GM18498 (cell line): ENCODE measurements around the gene PDRG1.

Source experiments
- ATAC-seq: cut with Tn5 transposase; IDR thresholded peaks from one replicate; pipeline ENCODE4 v1.9.1; 2021; ENCODE audit warnings: mild to moderate bottlenecking, moderate library complexity; ENCODE audit not compliant: unreplicated experiment

The PDRG1 gene

DNA sequence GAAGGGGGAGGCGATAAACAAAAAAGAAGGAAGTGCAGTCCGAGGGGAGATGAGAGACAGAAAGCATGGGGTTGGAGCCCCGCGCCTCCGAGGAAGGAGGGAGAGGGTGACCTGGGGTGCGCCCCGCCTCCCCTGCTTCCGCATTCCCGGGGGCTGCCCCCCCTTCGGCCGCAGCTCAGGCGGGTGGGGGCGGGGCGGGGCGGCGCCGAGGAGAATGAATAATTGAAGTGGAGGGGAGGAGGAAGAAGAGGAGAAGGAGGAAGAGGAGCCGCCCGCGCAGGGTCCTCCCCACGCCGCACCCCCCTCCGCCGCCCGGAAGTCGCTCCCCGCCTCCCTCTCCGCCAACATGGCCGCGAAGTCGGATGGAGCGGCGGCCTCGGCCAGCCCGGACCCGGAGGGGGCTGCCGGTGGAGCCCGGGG lies 16.0 kb upstream of the PDRG1 start, which contains the start of gene XKR7:
Gene XKR7, plus strand, starts transcription at position 322 of the 420 bp plus-strand sequence. Its CDS starts 25 bp downstream, at position 347.
- ATAC-seq = no peak

DNA sequence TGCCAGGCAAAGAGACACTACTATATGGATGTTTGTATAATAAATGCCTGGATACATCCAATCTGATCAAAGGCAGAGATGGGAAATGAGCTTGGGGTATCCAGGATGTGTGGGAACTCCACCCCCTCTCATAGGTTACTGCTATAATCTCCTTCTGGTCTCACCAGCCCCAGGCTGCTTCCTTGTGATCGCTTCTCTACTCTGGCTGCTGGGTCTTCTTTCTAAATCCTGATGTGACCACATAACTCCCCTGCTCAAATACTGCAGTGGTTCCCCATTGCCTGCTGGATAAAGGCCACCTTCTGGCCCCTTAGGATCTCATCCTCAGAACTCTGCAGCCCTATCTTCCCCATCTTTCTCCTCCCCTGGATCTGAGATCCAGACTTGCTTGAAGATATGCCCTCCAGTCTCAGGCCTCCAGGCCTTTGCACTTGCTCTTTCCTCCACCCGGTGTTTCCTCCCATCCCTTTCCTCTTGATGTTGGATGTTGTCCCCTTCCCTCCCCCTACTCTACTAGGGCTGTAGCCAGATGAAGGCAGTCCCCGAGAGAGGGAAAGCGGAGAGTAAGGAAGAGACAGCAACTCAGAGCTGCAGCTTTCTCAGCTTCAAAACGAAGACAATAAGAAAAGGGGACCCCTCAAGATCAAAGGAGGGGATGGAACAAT lies 15.3 kb upstream of the PDRG1 start:
- ATAC-seq = no peak

DNA sequence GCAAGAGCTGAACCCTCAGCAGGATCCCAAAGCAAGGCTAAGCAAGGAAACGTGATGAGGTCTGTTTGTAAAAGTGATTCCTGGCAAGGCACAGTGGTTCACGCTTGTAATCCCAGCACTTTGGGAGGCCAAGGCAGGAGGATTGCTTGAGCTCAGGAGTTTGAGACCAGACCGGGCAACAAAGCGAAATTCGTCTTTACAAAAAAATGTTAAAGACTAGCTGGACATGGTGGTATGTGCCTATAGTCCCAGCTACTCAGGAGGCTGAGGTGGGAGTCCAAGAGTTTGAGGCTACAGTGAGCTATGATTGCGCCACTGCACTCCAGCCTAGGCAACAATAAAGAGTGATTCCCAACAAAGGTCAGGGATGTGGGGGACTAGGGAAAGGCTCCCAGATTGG lies 12.0 kb upstream of the PDRG1 start:
- ATAC-seq = no peak

DNA sequence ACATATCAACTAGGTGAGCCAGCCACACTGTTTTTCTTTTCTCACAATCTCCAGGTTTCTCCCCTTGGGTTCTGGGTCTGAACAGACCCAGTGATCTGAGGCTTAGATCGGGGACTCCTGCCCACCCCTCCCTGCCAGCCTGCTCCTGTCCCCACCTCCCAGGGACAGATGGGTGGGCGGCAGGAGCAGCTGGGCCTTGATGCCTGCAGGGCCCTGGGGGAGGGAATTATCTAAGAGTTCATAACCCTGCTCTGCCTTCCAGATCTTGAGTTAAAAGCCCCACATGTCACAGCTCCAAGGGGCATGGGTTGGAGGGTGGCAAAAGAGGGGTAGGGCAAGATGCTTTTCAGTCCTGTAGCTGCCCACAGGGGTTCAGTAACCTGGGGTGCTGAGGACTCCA lies 10.9 kb upstream of the PDRG1 start:
- no peak for ATAC-seq

DNA sequence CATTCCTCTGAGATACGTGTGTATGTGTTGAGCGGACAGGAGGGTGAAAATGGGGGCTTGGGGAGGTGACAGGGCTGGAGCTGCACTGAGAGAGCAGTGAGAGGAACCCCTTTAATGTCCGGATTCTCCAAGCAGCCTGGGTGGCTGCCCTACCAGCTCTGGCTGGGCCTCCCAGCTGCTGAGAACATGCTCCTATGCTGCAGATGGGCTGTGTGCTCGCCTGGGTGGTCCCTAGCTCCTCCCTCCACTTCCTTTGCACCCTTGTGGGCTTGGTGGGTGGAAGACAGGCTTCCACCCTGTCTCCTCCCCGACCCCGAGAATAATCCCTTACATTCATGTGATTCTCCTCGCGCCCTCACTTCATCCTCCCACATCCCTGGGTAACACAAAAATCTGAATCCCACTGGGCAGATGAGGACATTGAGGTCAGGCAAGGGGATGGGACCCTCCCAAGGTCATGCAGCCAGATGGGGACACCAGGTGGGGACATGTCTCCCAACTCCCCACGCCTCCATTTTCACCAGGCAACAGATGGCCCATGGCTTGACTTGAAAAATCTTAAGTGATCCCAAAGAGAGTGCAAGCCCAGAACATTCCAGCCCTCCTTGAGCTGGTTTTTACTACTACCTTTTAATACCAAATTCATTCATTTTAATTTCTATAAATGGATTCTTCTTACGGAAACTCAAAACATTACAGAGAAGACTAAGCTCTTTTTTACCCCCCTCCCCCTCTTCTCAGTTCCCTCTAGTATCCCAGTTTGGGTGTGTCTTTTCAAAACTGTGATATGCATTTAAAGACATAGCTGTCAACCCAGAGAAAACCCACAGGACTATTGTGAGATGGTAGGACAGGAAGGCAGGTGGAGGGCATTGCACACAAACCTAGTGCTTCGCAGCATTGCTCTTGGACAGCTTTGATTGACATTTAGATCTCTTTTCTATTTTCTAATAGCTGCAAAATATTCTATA lies 5.0 kb upstream of the PDRG1 start:
- ATAC-seq = no peak

DNA sequence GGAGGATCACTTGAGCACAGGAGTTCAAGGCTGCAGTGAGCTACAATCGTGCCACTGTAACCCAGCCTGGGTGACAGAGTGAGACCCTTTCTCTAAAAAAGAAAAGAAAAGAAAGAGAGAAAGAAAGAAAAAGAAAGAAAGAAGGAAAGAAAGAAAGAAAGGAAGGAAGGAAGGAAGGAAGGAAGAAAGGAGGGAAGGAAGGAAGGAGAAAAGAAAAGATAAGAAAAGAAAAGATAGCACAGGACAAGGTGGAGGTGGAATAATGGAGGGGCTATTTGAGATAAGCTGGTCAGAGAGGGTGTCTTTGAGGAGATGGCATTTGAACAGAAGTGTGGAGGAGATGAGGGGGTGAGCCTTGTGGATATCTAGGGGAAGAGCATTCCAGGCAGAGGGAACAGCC lies 2.7 kb upstream of the PDRG1 start:
- no peak for ATAC-seq

DNA sequence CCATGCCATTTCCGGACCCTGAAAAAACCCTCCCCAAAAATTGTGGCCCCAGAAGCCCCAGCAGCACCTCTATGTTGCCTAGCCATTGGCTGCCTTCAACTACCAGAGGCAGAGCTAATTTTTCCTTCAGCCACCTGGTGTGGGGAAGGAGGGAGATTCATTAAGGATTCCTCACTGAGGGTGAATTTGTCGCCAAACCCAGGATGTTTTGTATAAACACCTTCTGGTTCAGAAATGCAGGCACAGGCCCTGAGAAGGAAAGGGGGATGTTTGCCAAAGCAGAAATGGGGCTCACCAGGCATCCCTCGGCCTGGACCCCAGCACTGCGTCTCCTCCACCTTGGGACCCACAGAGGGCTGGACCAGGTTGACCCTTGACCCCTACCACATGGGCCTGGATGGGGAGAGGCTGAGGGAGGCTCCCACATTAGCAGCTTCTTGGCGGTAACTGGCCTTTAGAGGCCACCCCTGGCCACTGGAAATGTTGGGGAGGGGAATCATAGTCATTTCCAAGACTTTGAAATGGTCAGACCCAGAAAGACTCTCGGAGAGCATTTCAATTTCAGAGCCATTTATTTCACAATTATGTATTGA lies 1.8 kb upstream of the PDRG1 start:
- ATAC-seq = no peak

DNA sequence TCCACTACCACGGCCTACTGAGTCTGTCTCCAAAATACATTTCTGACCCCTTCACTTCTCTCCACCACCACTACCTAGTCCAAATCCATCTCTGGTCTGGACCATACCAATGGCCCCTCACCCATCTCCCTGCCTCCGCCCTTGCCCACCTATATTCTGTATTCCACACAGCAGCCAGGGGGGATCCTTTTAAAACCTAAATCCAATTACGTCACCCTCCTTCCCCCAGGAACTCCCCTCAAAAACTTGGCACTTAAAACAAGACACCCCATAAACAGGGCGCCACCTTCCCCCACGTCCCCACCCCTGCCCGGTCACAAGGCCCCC lies 680 bp downstream of the PDRG1 start:
- ATAC-seq = no peak

DNA sequence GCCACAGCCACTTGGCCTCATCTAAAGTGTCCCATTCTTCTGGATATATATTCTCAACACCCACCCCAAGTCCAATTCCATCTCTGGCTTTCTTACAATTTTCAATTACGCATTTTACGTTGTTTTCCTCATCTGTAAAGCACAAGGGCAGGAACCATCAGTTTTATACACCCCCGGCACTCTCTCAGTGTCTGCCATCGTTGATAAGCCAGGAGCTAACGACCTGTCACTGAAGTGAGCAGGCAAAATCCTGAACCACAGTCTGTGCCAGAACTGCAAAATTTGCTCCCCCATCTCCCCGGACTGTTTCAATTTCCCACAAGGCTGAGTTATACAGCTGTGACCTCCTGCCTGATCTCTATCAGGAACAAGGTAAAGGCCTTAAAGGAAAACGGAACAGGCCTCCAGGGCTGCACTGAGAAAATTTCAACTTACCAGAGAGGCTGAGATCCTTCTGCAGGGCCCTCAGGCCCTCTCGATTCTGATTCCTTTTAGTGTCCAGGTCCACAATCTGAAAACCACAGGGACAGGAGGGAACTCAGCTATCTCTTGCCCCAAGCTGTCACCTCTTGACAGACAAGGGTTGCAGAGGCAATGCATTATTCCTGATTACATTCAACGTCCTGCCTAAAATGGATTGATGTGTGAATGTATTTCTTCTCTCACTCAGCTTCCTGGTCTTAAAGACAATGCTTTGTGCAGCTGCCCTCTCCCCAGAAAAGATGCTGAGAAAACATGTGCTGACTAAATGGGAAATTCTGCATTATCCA lies 1.8 kb downstream of the PDRG1 start:
- ATAC-seq = no peak

DNA sequence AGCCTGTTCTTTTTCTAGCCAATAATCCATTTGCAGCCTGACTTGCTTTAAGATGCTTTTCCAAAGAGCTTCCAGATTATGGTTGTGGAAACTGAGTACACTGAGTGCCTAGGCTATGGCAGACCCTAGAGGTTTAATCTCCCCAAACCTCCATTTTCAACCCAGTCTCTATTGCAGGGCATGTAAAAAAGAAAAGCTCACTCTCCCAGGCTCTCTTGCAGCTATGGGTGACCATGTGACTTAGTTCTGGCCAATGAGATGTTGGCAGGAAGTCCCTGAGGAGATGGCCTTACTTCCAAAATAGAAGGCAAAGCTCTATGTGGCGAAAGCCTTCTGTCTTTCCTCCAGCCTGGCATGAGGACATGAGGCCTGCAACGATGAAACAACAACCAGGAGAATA lies 3.8 kb downstream of the PDRG1 start:
- no peak for ATAC-seq

DNA sequence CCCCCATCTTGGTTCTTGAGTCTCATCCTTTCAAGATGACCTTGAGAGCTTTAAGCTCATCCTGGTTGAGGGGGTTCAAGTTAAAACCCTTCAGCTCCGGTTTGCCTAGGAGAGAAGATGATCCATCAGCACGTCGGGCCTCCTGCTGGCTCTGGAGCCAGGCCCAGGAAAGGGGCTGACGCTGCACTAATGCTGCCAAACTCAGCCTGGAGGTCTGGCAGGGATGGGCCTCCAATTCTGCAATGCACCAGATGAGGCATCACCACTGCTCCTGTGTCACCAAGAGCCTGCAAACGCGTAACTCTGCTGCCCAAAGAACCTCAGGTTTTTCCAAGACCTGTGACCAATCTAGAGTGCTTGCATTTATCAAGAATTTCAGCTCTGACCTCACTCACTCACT lies 6.1 kb downstream of the PDRG1 start:
- ATAC-seq = no peak

DNA sequence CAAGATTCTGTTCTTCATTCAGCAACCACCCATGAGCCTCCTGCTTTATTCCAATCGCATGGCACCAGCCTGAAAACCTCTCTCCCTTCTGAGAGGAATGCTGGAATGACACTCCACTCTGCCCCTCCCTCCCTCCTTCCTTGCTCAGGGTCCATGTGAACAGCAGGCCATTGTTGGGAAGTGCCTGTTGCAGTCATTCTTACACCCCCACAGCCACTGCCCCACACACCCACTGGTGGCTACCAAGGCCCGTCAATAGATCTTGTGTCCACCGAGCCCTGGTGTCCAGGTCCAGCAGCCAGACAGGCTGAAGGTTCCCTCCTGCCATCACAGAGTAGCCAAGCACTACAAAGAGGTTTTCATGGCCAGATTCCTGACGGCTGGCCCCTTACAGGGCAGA lies 6.5 kb downstream of the PDRG1 start:
- ATAC-seq = no peak

DNA sequence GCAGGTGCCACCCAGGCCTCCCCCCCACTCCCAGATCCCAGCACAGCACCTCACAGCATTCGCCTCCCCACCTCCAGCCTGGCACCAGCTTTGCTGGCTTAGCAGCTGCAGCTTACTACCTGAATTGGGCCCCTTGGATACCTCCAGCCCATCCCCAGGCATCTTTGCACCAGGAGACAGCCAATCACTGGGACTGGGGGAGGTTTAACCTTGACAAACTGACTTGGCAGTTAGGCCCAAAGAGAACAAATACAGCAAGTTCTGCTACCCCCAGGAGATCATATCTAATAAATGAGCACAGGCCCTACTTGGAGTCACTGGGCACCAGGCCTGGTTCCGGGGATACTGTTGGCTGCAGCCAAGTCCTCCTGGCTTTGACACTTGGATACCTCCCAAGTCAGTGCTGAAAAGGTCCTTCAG lies 8.8 kb downstream of the PDRG1 start:
- ATAC-seq = no peak

DNA sequence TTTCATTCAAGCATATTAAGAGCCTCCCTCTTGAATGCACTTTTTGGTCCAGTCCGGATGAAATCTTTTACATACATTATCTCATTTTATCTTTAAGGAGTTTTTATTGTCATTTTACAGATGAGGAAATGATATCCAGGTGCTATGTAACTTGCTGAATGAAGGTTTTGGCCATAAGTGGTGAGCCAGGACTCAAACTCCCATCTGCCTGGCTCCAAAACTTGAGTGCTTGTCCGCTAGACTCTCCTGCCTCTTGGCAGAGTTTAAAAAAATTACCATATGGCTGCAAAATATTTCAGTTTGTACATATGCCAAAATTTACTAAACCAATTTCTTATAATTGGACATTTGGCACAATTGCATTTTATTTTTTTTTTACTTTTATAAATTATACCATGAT lies 12.2 kb downstream of the PDRG1 start:
- ATAC-seq = no peak

DNA sequence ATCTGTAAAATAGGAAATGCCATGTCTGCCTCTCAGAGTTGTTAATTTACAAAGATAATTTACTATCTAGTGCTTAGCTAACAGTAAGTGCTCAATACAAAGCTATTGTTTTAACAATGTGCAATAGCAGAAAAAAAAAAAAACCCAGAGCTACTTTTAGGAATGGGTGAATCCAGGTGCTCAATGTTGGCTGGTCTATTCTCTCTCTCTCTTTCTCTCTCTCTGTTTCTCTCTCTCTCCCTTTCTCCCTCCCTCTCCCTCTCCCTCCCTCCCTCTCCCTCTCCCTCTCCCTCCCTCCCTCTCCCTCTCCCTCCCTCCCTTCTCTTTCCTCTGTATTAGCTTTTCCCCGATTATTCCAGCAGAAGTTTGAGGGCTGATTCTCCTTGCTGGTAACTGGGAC lies 14.0 kb downstream of the PDRG1 start:
- ATAC-seq = no peak

DNA sequence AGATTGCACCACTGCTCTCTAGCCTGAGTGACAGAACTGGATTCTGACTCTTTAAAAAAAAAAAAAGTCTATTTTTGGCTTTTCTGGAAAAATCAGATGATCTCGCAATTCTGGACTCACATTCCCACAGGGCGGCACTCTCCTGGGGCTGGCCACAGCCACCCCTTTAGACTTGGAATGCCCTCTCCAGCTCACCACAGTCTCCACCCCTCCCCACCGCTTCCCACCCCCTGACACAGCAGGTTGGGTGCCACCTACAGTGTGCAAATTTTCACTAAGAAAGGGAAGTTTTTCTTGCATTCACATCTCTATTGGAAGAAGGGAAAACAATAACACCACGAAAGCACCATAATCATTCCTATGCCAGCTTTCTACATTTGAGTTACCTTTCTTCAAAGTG lies 15.4 kb downstream of the PDRG1 start:
- no peak for ATAC-seq

DNA sequence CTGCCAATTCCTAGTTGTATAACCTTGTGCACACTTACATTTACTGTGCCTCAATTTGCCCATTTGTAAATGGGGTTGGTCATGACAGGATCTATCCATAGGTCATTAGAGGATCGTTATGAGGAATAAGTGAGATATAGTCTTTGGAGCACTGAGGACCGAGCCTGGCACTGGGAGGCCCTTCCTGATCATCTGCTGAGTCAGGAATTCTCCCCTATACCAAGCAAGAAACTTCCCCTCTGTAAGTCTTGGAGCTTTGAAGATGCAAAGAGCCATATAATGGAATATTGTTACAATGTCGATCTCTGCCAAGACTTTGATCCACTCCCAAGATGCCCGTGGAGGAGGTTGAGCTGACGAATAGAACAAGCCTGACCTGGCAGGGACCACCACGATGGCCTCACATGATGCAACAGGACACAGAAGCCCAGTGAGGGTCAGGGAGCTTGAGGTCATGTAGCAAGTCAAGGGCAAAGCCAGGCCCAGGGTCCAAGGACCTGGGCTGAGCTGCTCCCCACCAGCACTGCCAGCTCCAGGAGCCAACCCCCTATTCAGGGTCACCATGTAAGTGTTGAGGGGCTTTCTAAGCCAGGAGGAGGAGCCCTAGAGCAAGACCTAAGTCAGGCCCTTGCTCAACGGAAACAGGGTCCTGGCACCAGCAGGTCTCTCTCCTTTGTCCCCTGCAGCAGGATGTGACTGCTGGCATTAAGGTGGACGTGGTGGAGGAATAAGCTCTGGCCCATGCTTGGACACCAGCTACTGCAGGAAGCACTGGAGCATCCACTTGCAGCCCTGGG lies 16.7 kb downstream of the PDRG1 start:
- no peak for ATAC-seq

DNA sequence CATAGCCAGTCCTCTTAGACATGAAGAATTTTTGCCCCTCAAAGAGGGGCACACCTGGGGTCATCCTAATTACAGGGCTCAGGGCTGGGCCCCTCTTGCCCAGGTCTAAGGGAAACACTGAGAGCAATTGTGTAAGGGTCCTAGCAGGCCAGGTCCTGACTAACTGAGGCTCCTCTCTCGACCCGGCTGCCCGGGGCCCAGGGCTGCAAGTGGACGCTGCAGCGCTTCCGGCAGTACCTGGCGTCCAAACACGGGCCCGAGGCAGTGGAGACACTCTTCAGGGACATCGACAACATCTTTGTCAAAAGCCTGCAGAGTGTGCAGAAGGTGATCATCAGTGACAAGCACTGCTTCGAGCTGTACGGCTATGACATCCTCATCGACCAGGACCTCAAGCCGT lies 17.4 kb downstream of the PDRG1 start:
- ATAC-seq = no peak

DNA sequence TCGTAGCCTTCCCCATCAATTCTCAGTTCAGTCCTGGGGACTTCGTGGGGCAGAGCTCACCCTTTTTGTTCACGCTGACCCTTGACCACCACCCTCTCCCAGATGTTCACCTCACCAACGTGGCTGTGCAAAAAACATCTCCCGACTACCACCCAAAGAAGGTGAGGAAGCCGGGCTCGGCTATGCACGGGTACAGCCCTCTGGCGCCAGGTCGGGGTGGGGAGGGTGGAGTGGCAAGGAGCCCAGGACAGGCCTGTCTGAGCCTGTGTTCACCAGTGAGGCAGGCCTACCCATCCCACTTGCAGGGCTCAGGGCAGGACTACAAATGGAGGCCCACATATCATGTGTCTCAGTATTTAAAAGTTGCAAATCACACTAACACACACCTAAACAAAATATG lies 18.1 kb downstream of the PDRG1 start:
- no peak for ATAC-seq

DNA sequence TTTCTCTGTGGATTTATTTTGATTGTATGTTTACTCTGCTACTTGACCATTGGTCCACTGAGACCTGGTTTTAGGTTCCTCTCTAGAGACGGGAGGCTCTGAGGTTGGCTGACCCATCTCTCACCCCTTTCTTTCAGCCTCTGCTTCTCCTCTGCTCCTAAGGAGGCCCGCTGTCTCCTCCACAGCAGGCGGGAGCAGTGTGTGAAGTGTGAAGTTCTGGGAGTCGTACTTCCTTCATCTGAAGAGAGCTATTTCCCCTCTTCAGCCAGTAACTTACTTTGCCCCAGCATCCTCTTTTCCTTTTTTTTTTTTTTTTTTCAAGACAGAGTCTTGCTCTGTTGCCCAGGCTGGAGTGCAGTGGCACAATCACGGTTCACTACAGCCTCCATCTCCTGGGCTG lies 21.1 kb downstream of the PDRG1 start:
- no peak for ATAC-seq
